WTC11 (cell line): ENCODE measurements around the gene THBD. TPM values are rescaled to one million over a fixed set of nuclear protein-coding genes. Genes with fewer than 3 reads are reported as not detected.

ENCODE experiments used
- ATAC-seq: fragments of 200-7000 bp; cut with Tn5 transposase; 2 replicates; pipeline ENCODE4 v1.10.0; 2021; ENCODE audit warnings: mild to moderate bottlenecking, moderate library complexity
- CTCF ChIA-PET: fragments of 300-600 bp; sonication (Branson Sonifier 250); formaldehyde crosslinking; loops from one replicate; lab custom pipeline; 2021; ENCODE audit warnings: antibody characterized with exemption; lab: Charles Lee
- POLR2A ChIA-PET: fragments of 350-600 bp; sonication (Branson Sonifier 250); formaldehyde crosslinking; loops from one replicate; lab custom pipeline; 2021; ENCODE audit warnings: antibody characterized with exemption; lab: Charles Lee
- DNase-seq: peaks from one replicate; pipeline ENCODE4 v3.0.0; 2021; ENCODE audit warnings: low spot score
- H3K27ac Mint-ChIP-seq: 2 replicates; pipeline ENCODE4 v1.8.0; 2021; ENCODE audit warnings: mixed read lengths
- H3K27me3 Mint-ChIP-seq: 2 replicates; pipeline ENCODE4 v1.8.0; 2021; ENCODE audit warnings: low read depth, mild to moderate bottlenecking, moderate library complexity, mixed read lengths
- H3K36me3 Mint-ChIP-seq: 2 replicates; pipeline ENCODE4 v1.8.0; 2021; ENCODE audit warnings: mixed read lengths
- H3K4me1 Mint-ChIP-seq: 2 replicates; pipeline ENCODE4 v1.8.0; 2022; ENCODE audit warnings: mixed read lengths
- H3K4me3 Mint-ChIP-seq: 2 replicates; pipeline ENCODE4 v1.8.0; 2021; ENCODE audit warnings: mild to moderate bottlenecking, moderate library complexity, mixed read lengths
- H3K9me3 Mint-ChIP-seq: 2 replicates; pipeline ENCODE4 v1.8.0; 2021; ENCODE audit warnings: mixed read lengths
- CBFB ChIP-seq: sonication (generic); formaldehyde crosslinking; IDR thresholded peaks from 2 replicates; pipeline ENCODE4 v1.8.1; 2022; ENCODE audit warnings: mild to moderate bottlenecking, low read depth, missing genetic modification reagents
- CREB1 ChIP-seq: sonication (generic); formaldehyde crosslinking; IDR thresholded peaks from 2 replicates; pipeline ENCODE4 v1.8.0; 2023; ENCODE audit warnings: mild to moderate bottlenecking, missing genetic modification reagents
- EMX1 ChIP-seq: fragments of 250-450 bp; sonication (Bioruptor Pico); IDR thresholded peaks from 2 replicates; pipeline ENCODE4 v1.8.0; 2021; ENCODE audit warnings: mild to moderate bottlenecking
- FOXK1 ChIP-seq: sonication (generic); formaldehyde crosslinking; IDR thresholded peaks from 2 replicates; pipeline ENCODE4 v1.8.0; 2022; ENCODE audit warnings: mild to moderate bottlenecking, moderate library complexity, missing genetic modification reagents
- GTF2I ChIP-seq: fragments of 250-450 bp; sonication (Bioruptor Pico); conservative IDR thresholded peaks from 2 replicates; pipeline ENCODE4 v1.4.0; 2021; ENCODE audit warnings: mild to moderate bottlenecking
- KAT7 ChIP-seq: sonication (generic); formaldehyde crosslinking; IDR thresholded peaks from 2 replicates; pipeline ENCODE4 v1.8.1; 2023; ENCODE audit warnings: missing genetic modification reagents, mild to moderate bottlenecking, borderline replicate concordance
- MAX ChIP-seq: sonication (generic); formaldehyde crosslinking; IDR thresholded peaks from 2 replicates; pipeline ENCODE4 v1.8.0; 2022; ENCODE audit warnings: mild to moderate bottlenecking, missing genetic modification reagents
- NFE2L1 ChIP-seq: sonication (generic); formaldehyde crosslinking; IDR thresholded peaks from 2 replicates; pipeline ENCODE4 v1.8.1; 2023; ENCODE audit warnings: missing genetic modification reagents
- NFYB ChIP-seq: sonication (generic); formaldehyde crosslinking; conservative IDR thresholded peaks from 2 replicates; pipeline ENCODE4 v1.8.0; 2022; ENCODE audit warnings: low read depth, missing genetic modification reagents
- NR3C1 ChIP-seq: sonication (generic); formaldehyde crosslinking; conservative IDR thresholded peaks from 2 replicates; pipeline ENCODE4 v1.8.1; 2023; ENCODE audit warnings: low read depth, mild to moderate bottlenecking, missing genetic modification reagents
- PRRX2 ChIP-seq: fragments of 250-450 bp; sonication (Bioruptor Pico); IDR thresholded peaks from 2 replicates; pipeline ENCODE4 v1.8.0; 2021; ENCODE audit warnings: mild to moderate bottlenecking
- RELA ChIP-seq: sonication (generic); formaldehyde crosslinking; IDR thresholded peaks from 2 replicates; pipeline ENCODE4 v1.8.1; 2022; ENCODE audit warnings: missing genetic modification reagents, mild to moderate bottlenecking, borderline replicate concordance
- SMAD3 ChIP-seq: sonication (generic); formaldehyde crosslinking; IDR thresholded peaks from 2 replicates; pipeline ENCODE4 v1.8.0; 2022; ENCODE audit warnings: missing genetic modification reagents, mild to moderate bottlenecking, borderline replicate concordance
- SMAD4 ChIP-seq: sonication (generic); formaldehyde crosslinking; IDR thresholded peaks from 2 replicates; pipeline ENCODE4 v1.8.0; 2022; ENCODE audit warnings: mild to moderate bottlenecking, missing genetic modification reagents
- SOX15 ChIP-seq: fragments of 250-450 bp; sonication (Bioruptor Pico); IDR thresholded peaks from 2 replicates; pipeline ENCODE4 v1.9.0; 2021; ENCODE audit warnings: mild to moderate bottlenecking
- TEAD1 ChIP-seq: sonication (generic); formaldehyde crosslinking; IDR thresholded peaks from 2 replicates; pipeline ENCODE4 v1.8.0; 2022; ENCODE audit warnings: mild to moderate bottlenecking, missing genetic modification reagents
- ZNF281 ChIP-seq: sonication (generic); formaldehyde crosslinking; IDR thresholded peaks from 2 replicates; pipeline ENCODE4 v1.8.0; 2023; ENCODE audit warnings: mild to moderate bottlenecking, missing genetic modification reagents
- ZNF317 ChIP-seq: sonication (generic); formaldehyde crosslinking; IDR thresholded peaks from 2 replicates; pipeline ENCODE4 v1.8.1; 2023; ENCODE audit warnings: low read depth, mild to moderate bottlenecking, moderate library complexity, missing genetic modification reagents, borderline replicate concordance
- ZNF532 ChIP-seq: fragments of 250-450 bp; sonication (Bioruptor Pico); IDR thresholded peaks from 2 replicates; pipeline ENCODE4 v1.9.0; 2021; ENCODE audit warnings: mild to moderate bottlenecking, borderline replicate concordance
- ZNF671 ChIP-seq: fragments of 250-450 bp; sonication (Bioruptor Pico); IDR thresholded peaks from 2 replicates; pipeline ENCODE4 v1.8.0; 2021; ENCODE audit warnings: mild to moderate bottlenecking
- total RNA-seq: library from RNA; stranded (reverse); gene quantifications from 3 replicates; pipeline ENCODE4 v1.2.3, GENCODE V29; 2021
- TF ChIP-seq, protein P1 (sequence below): sonication (generic); formaldehyde crosslinking; conservative IDR thresholded peaks from 2 replicates; pipeline ENCODE4 v1.8.1; 2023; ENCODE audit warnings: mild to moderate bottlenecking, low read depth, missing genetic modification reagents, moderate library complexity
- TF ChIP-seq, protein P2 (sequence below): sonication (generic); formaldehyde crosslinking; IDR thresholded peaks from 2 replicates; pipeline ENCODE4 v1.8.1; 2022; ENCODE audit warnings: missing genetic modification reagents, borderline replicate concordance

THBD gene
- total RNA-seq, 1 experiment from 2014 or later = 1.0 TPM

GRCh38 chr20:23069108-23069507, 19.6 kb upstream of the THBD start:
- no peaks in the 10 kb centered on the region for H3K36me3 Mint-ChIP-seq
- no peaks in the 10 kb centered on the region for H3K9me3 Mint-ChIP-seq
- TF ChIP-seq TEAD1 (no peak), CREB1 (CRISPR knock-in tag) (no peak), NR3C1 (CRISPR knock-in tag) (no peak), ZNF671 (CRISPR knock-in tag) (no peak), PRRX2 (CRISPR knock-in tag) (no peak), FOXK1 (CRISPR knock-in tag) (no peak), NFYB (CRISPR knock-in tag) (no peak), SOX15 (no peak), NFE2L1 (CRISPR knock-in tag) (no peak), EMX1 (CRISPR knock-in tag) (no peak), CBFB (CRISPR knock-in tag) (no peak), ZNF317 (no peak)
- TF ChIP-seq, protein P1, sequence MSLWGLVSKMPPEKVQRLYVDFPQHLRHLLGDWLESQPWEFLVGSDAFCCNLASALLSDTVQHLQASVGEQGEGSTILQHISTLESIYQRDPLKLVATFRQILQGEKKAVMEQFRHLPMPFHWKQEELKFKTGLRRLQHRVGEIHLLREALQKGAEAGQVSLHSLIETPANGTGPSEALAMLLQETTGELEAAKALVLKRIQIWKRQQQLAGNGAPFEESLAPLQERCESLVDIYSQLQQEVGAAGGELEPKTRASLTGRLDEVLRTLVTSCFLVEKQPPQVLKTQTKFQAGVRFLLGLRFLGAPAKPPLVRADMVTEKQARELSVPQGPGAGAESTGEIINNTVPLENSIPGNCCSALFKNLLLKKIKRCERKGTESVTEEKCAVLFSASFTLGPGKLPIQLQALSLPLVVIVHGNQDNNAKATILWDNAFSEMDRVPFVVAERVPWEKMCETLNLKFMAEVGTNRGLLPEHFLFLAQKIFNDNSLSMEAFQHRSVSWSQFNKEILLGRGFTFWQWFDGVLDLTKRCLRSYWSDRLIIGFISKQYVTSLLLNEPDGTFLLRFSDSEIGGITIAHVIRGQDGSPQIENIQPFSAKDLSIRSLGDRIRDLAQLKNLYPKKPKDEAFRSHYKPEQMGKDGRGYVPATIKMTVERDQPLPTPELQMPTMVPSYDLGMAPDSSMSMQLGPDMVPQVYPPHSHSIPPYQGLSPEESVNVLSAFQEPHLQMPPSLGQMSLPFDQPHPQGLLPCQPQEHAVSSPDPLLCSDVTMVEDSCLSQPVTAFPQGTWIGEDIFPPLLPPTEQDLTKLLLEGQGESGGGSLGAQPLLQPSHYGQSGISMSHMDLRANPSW (CRISPR knock-in tag) = no peak
- H3K4me1 Mint-ChIP-seq = peaks cover 15% of the 10 kb centered on the region
- no peak overlapping the region for H3K27ac Mint-ChIP-seq
- DNase-seq = no peak
- ChIA-PET POLR2A (no interaction called here), CTCF (interaction anchor here (1.1 to 1.9 kb wide), 2 partner anchors 10 to 18 kb away, joined by 3 to 4 read pairs; no protein-coding TSS in a partner anchor)
- no peak for ATAC-seq
- H3K27me3 Mint-ChIP-seq = no peaks in the 10 kb centered on the region
- H3K4me3 Mint-ChIP-seq = no peak overlapping the region

DNA sequence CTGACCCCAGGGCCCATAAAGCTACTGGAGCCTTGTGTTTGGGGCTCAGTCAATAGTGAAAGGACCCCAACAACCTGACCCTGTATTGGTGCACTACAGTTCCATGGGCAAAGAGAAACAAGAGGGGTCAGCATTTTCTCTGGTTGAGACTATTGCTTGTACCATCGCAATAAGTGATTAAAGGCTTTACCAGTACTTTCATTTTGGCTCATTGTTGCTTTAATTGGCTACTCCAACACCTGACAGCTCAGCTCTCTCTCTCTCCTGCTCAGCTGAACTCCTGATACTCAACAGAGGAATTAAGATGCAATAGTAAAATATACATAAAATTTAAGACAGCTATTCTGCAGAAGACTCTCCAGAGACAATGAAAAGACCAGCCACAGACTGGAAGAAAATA, 18.8 kb upstream of the THBD start:
- no peaks in the 10 kb centered on the region for H3K36me3 Mint-ChIP-seq
- H3K27ac Mint-ChIP-seq = no peak overlapping the region
- no peaks in the 10 kb centered on the region for H3K27me3 Mint-ChIP-seq
- H3K4me1 Mint-ChIP-seq = peaks cover 22% of the 10 kb centered on the region
- H3K9me3 Mint-ChIP-seq = no peaks in the 10 kb centered on the region
- CTCF ChIA-PET = interaction anchor here (1.9 kb wide), 1 partner anchor 17 kb away, joined by 4 read pairs; no protein-coding TSS in a partner anchor
- POLR2A ChIA-PET = no interaction called here
- H3K4me3 Mint-ChIP-seq = no peak overlapping the region
- ATAC-seq (no peak), DNase-seq (no peak)
- TF ChIP-seq ZNF532 (CRISPR knock-in tag) (no peak), KAT7 (CRISPR knock-in tag) (no peak), SMAD4 (CRISPR knock-in tag) (no peak), GTF2I (no peak), TEAD1 (no peak), ZNF281 (CRISPR knock-in tag) (no peak), MAX (CRISPR knock-in tag) (no peak), SMAD3 (no peak), RELA (CRISPR knock-in tag) (no peak)
- TF ChIP-seq, protein P2, sequence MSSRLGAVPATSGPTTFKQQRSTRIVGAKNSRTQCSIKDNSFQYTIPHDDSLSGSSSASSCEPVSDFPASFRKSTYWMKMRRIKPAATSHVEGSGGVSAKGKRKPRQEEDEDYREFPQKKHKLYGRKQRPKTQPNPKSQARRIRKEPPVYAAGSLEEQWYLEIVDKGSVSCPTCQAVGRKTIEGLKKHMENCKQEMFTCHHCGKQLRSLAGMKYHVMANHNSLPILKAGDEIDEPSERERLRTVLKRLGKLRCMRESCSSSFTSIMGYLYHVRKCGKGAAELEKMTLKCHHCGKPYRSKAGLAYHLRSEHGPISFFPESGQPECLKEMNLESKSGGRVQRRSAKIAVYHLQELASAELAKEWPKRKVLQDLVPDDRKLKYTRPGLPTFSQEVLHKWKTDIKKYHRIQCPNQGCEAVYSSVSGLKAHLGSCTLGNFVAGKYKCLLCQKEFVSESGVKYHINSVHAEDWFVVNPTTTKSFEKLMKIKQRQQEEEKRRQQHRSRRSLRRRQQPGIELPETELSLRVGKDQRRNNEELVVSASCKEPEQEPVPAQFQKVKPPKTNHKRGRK (CRISPR knock-in tag) = no peak
- TF ChIP-seq, protein P1 (CRISPR knock-in tag) = no peak
